H9 (cell line): Measurements from ENCODE around the gene TMEM198. TPM values are rescaled to one million over a fixed set of nuclear protein-coding genes. Genes with fewer than 3 reads are reported as not detected.

Experiments used
- DNase-seq: peaks from one replicate; pipeline ENCODE4 v3.0.0-alpha.2; 2017
- H2AFZ ChIP-seq: one replicate; pipeline ENCODE4 v1.6.1; 2013; ENCODE audit warnings: mild to moderate bottlenecking, low read length, control low read depth, moderate library complexity
- H2AK5ac ChIP-seq: 2 replicates; pipeline ENCODE4 v1.6.1; 2013; ENCODE audit warnings: low read length, control low read depth, mixed read lengths; ENCODE audit not compliant: insufficient read length
- H2BK120ac ChIP-seq: one replicate; pipeline ENCODE4 v1.6.1; 2013; ENCODE audit warnings: low read depth, mild to moderate bottlenecking, low read length, control low read depth, inconsistent platforms; ENCODE audit not compliant: poor library complexity, severe bottlenecking
- H2BK12ac ChIP-seq: 2 replicates; pipeline ENCODE4 v1.6.1; 2013; ENCODE audit warnings: low read length, control low read depth, mixed read lengths, low read depth; ENCODE audit not compliant: insufficient read length
- H2BK15ac ChIP-seq: 2 replicates; pipeline ENCODE4 v1.6.1; 2013; ENCODE audit warnings: low read depth, low read length, control low read depth
- H2BK20ac ChIP-seq: one replicate; pipeline ENCODE4 v1.6.1; 2013; ENCODE audit warnings: low read depth, mild to moderate bottlenecking, low read length, control low read depth, inconsistent platforms; ENCODE audit not compliant: poor library complexity, severe bottlenecking
- H2BK5ac ChIP-seq: 2 replicates; pipeline ENCODE4 v1.6.1; 2013; ENCODE audit warnings: low read length, control low read depth, mixed read lengths; ENCODE audit not compliant: insufficient read length
- H3K14ac ChIP-seq: 2 replicates; pipeline ENCODE4 v1.6.1; 2013; ENCODE audit warnings: low read length, control low read depth; ENCODE audit not compliant: insufficient read depth
- H3K18ac ChIP-seq: 2 replicates; pipeline ENCODE4 v1.6.1; 2013; ENCODE audit warnings: low read depth, mild to moderate bottlenecking, mixed read lengths, low read length, control low read depth; ENCODE audit not compliant: insufficient read length
- H3K23ac ChIP-seq: 2 replicates; pipeline ENCODE4 v1.6.1; 2013; ENCODE audit warnings: low read length, control low read depth, mixed read lengths, low read depth; ENCODE audit not compliant: insufficient read length
- H3K23me2 ChIP-seq: 2 replicates; pipeline ENCODE4 v1.6.1; 2013; ENCODE audit warnings: low read depth, mild to moderate bottlenecking, mixed read lengths, low read length, control low read depth; ENCODE audit not compliant: insufficient read length, poor library complexity, severe bottlenecking
- H3K27ac ChIP-seq: 2 replicates; pipeline ENCODE4 v1.5.1; 2013; ENCODE audit warnings: low read length, control low read depth, mixed read lengths, low read depth; ENCODE audit not compliant: insufficient read length
- H3K27me3 ChIP-seq: 2 replicates; pipeline ENCODE4 v1.6.1; 2013; ENCODE audit warnings: low read length, control low read depth, inconsistent platforms; ENCODE audit not compliant: insufficient read depth
- H3K4ac ChIP-seq: 2 replicates; pipeline ENCODE4 v1.6.1; 2013; ENCODE audit warnings: low read depth, mild to moderate bottlenecking, control low read depth, inconsistent platforms, low read length, moderate library complexity
- H3K4me1 ChIP-seq: 2 replicates; pipeline ENCODE4 v1.6.1; 2013; ENCODE audit warnings: low read length, control low read depth, inconsistent platforms; ENCODE audit not compliant: insufficient read depth
- H3K4me2 ChIP-seq: 2 replicates; pipeline ENCODE4 v1.6.1; 2013; ENCODE audit warnings: low read length, control low read depth, mixed read lengths; ENCODE audit not compliant: insufficient read length, insufficient read depth
- H3K56ac ChIP-seq: 2 replicates; pipeline ENCODE4 v1.6.1; 2013; ENCODE audit warnings: low read depth, mild to moderate bottlenecking, mixed read lengths, low read length, control low read depth; ENCODE audit not compliant: insufficient read length
- H3K79me1 ChIP-seq: 2 replicates; pipeline ENCODE4 v1.6.1; 2013; ENCODE audit warnings: low read depth, mild to moderate bottlenecking, moderate library complexity, low read length, control low read depth, inconsistent platforms; ENCODE audit not compliant: insufficient read depth, poor library complexity, severe bottlenecking
- H3K79me2 ChIP-seq: 2 replicates; pipeline ENCODE4 v1.6.1; 2013; ENCODE audit warnings: low read length, control low read depth, inconsistent platforms; ENCODE audit not compliant: insufficient read depth
- H3K9ac ChIP-seq: 2 replicates; pipeline ENCODE4 v1.6.1; 2013; ENCODE audit warnings: low read length, control low read depth, mixed read lengths; ENCODE audit not compliant: insufficient read length; ENCODE audit errors: extremely low read depth
- H3K9me3 ChIP-seq: one replicate; pipeline ENCODE4 v1.6.1; 2013; ENCODE audit warnings: low read depth, low read length, inconsistent platforms; ENCODE audit not compliant: control insufficient read depth
- H3T11ph ChIP-seq: one replicate; pipeline ENCODE4 v1.6.1; 2013; ENCODE audit warnings: mild to moderate bottlenecking, low read length, control low read depth, inconsistent platforms
- H4K20me1 ChIP-seq: one replicate; pipeline ENCODE4 v1.6.1; 2013; ENCODE audit not compliant: control insufficient read depth, insufficient read length, insufficient read depth
- H4K5ac ChIP-seq: 2 replicates; pipeline ENCODE4 v1.6.1; 2013; ENCODE audit warnings: low read depth, mild to moderate bottlenecking, mixed read lengths, low read length, control low read depth; ENCODE audit not compliant: insufficient read length
- H4K8ac ChIP-seq: replicated peaks from 2 replicates; pipeline ENCODE4 v1.6.1; 2013; ENCODE audit warnings: low read length, control low read depth, mixed read lengths, low read depth; ENCODE audit not compliant: insufficient read length
- H4K91ac ChIP-seq: 2 replicates; pipeline ENCODE4 v1.6.1; 2013; ENCODE audit warnings: low read depth, mild to moderate bottlenecking, moderate library complexity, mixed read lengths, low read length, control low read depth; ENCODE audit not compliant: insufficient read length
- H3K27ac Mint-ChIP-seq, 3 experiments: 2 replicates in 2 of 3; 3 replicates in 1 of 3; pipeline ENCODE4 v1.8.0; 2020 to 2021; ENCODE audit warnings: mixed read lengths in 3 of 3, mild to moderate bottlenecking in 1 of 3, moderate library complexity in 1 of 3
- H3K27me3 Mint-ChIP-seq: 2 replicates; pipeline ENCODE4 v1.8.0; 2021; ENCODE audit warnings: low read depth, mild to moderate bottlenecking, moderate library complexity, mixed read lengths
- H3K36me3 Mint-ChIP-seq, 3 experiments: 2 replicates in 2 of 3; 3 replicates in 1 of 3; pipeline ENCODE4 v1.8.0; 2020 to 2021; ENCODE audit warnings: low read depth in 3 of 3, mixed read lengths in 3 of 3; ENCODE audit not compliant: insufficient read depth in 1 of 3
- H3K4me1 Mint-ChIP-seq, 2 experiments: 2 replicates each; pipeline ENCODE4 v1.8.0; 2020; ENCODE audit warnings: mixed read lengths in 2 of 2
- H3K4me3 Mint-ChIP-seq, 2 experiments: 2 replicates in 1 of 2; 3 replicates in 1 of 2; pipeline ENCODE4 v1.8.0; 2020 to 2021; ENCODE audit warnings: mild to moderate bottlenecking in 2 of 2, mixed read lengths in 2 of 2, moderate library complexity in 1 of 2
- H3K9me3 Mint-ChIP-seq, 2 experiments: 2 replicates in 1 of 2; 3 replicates in 1 of 2; pipeline ENCODE4 v1.8.0; 2020; ENCODE audit warnings: mild to moderate bottlenecking in 2 of 2, mixed read lengths in 2 of 2, moderate library complexity in 1 of 2
- CTCF ChIP-seq: fragments of 200-600 bp; sonication (generic); conservative IDR thresholded peaks from 3 replicates; pipeline ENCODE4 v1.8.0; 2021; ENCODE audit warnings: antibody characterized with exemption, mild to moderate bottlenecking
- WGBS: extraction: QIAGEN DNeasy Blood & Tissue Kit; methylation state at CpG from one replicate; pipeline ENCODE4 v1.1.7; 2013; ENCODE audit warnings: missing lambda C conversion rate, low lambda C conversion rate, mixed read lengths; ENCODE audit not compliant: insufficient read length; ENCODE audit errors: extremely low coverage; 5-methylcytosine and 5-hydroxymethylcytosine counted together
- total RNA-seq: library from RNA; stranded (reverse); gene quantifications from 2 replicates; pipeline ENCODE4 v1.2.1, GENCODE V29; 2021

TMEM198 gene
- total RNA-seq, 1 experiment from 2014 or later = 7.7 TPM

- Histone ChIP-seq H2BK15ac (no peak overlapping the region), H3K79me2 (no peaks in the 10 kb centered on the region), H3K4me1 (peaks cover 3% of the 10 kb centered on the region; the same call in 1 of the 2 replicates), H3K79me1 (no peaks in the 10 kb centered on the region), H2BK12ac (no peak overlapping the region), H2BK20ac (no peak overlapping the region), H4K91ac (no peak overlapping the region), H3K9ac (no peak overlapping the region), H2AFZ (no peak overlapping the region), H3K9me3 (no peaks in the 10 kb centered on the region), H3K14ac (no peak overlapping the region; the same call in 1 of the 2 replicates), H2BK5ac (no peak overlapping the region), H3K23ac (no peak overlapping the region), H3K4me2 (no peak overlapping the region), H4K8ac (no peak overlapping the region), H2BK120ac (no peak overlapping the region), H3K27me3 (no peaks in the 10 kb centered on the region), H3K18ac (no peak overlapping the region), H4K5ac (no peak overlapping the region), H3K4ac (no peak overlapping the region), H2AK5ac (no peak overlapping the region), H3T11ph (no peak overlapping the region), H3K23me2 (no peaks in the 10 kb centered on the region), H3K27ac (no peak overlapping the region), H3K56ac (no peak overlapping the region), H4K20me1 (no peaks in the 10 kb centered on the region)
- H3K27me3 Mint-ChIP-seq = peaks cover 15% of the 10 kb centered on the region
- H3K27ac Mint-ChIP-seq = no peak overlapping the region; a peak in 1 of 7 replicates
- H3K4me1 Mint-ChIP-seq = peaks cover 26 to 30% of the 10 kb centered on the region in 2 experiments
- peaks cover 0 to 1% of the 10 kb centered on the region in 2 experiments; a peak in 3 of 5 replicates for H3K9me3 Mint-ChIP-seq
- DNase-seq = no peak
- TF ChIP-seq CTCF = no peak
- H3K4me3 Mint-ChIP-seq = no peak overlapping the region
- WGBS = no CpG with 5 or more reads among the region's 16 CpGs
- peaks cover 13 to 27% (median 21%) of the 10 kb centered on the region in 3 experiments for H3K36me3 Mint-ChIP-seq
Observed at GRCh38 chr2:219536425-219536824, 7.4 kb upstream of the TMEM198 start.
